Measurements from ENCODE around the gene LRRC36.

GRCh38 chr16:67384778-67385510 lies 58.3 kb downstream of the LRRC36 start:
- TF ChIP-seq CTCF (IDR thresholded peaks at IDR 0.05 in 8 of 11, conservative IDR thresholded peaks at IDR 0.05 in 3 of 11) = no peak
- no peak for TF ChIP-seq POLR2A (IDR thresholded peaks at IDR 0.05)
